GM21529 (cell line): ENCODE data around the gene MAPK10.
"Not testable (repeated sequence)": the region's sequence is repeated elsewhere in the genome, so short reads cannot be mapped to it uniquely, and the experiment has no call there.

Source experiments
- ATAC-seq: cut with Tn5 transposase; IDR thresholded peaks from one replicate; pipeline ENCODE4 v1.9.1; 2021; ENCODE audit not compliant: unreplicated experiment

MAPK10 gene

DNA sequence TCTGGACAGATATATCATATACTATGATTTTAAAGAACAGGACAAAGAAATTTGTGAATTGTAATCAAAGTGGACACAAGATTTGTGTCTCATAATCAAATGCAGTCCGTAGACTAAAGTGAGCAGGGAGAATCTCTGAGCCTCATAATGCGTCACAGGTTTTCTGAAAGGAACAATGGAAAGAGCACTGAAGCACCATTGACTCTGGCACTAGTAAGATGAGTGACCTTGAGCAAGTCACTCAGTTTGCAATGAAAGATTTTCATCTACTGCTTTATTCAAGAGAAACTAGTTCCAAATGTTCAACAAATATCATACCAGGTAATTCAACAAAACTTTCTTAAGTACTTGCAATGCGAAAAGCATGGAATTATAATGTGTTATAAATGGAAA, 315.3 kb downstream of the MAPK10 start:
- no peak for ATAC-seq

DNA sequence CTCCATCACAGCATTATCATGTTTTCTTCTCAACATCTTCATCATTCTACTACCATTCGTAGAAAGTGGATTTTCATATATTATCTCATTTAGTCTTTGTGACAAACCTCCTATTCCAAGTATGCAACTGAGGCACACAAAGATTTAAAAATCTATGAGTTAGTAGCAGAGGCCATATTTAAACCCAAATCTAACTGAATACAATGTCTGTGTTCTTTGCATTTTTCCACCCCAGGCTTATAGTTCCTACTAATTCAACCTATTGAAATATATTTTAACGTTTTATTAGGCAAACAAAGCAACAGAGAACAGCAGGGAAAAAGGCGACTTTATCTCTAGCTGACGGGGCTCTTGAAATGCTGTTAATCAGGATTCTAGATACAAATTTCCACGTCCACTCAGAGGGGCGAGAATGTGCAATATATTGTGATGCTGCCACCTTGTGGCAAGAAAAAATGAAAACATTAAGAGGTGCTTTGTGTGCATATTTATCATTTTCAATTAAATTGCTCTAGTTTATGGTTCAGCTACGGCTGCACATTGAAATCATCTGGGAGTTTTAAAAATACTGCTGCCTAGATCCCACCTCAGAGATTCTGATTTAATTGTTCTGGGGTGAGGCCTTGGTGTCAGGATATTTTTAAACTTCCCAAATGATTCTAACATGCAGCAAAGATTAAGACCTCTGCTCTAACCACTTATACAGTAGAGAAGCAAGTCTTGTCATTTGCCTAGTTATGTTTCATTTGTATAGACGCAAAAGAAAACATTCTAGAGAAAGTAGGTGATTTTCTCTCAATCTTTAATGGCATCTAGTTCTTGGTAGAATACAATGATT, 315.9 kb downstream of the MAPK10 start:
- ATAC-seq = peak; percentile 67

DNA sequence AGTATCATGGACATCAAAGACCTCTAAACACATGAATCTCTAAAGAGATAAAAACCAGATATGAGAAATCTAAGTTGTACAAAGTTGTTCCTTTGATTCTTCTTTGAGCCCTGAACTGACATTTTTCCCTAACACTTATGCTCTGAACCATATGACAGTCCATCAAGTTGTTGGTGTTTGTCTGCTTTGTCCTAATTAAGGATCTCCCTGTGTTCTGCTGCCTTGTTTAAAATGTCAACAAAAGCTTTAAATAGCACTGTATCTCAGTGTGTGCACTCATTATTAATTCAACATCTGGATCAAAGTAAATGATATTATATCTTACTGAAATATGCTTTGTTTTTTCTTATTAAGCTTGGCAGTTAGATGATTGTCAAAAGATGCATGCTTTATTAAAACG, 321.8 kb downstream of the MAPK10 start:
- no peak for ATAC-seq

DNA sequence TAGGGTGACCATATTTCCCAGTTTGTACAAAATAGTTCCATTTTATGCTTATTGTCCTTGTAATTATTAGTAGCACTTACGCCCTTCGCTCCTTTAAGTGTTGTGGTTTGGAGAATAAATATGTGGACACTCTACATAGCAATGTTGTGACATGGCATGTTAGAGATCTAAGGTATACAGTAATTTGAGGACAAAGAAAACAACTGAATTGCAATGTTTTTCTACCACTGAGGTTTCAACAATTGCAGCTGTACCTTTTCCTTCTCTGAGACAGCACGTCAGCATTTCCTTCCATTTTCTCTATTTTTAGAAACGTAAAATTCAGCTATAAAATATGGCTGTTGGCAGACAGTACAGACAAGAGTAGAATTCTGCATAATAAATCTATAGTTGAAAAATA, 323.1 kb downstream of the MAPK10 start:
- ATAC-seq = no peak

DNA sequence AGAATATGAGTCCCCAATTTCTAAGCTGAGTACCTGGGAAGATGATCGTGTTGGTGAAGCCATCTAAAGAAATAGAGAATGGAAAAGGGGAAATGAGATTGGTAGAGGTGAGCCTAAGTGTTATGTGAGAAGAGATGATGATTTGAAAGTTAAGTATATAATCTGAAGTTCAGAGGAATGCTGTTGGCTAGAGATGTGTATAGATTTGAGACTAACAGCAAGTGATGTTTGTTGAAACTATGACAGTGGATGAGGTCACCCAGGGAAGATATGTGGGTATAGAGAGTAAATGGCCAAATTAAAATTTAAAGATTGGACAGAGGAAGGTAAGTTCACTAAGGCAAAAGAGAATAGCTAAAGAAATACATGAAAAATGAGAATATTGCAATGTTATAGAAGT, 324.2 kb downstream of the MAPK10 start:
- ATAC-seq = no peak

DNA sequence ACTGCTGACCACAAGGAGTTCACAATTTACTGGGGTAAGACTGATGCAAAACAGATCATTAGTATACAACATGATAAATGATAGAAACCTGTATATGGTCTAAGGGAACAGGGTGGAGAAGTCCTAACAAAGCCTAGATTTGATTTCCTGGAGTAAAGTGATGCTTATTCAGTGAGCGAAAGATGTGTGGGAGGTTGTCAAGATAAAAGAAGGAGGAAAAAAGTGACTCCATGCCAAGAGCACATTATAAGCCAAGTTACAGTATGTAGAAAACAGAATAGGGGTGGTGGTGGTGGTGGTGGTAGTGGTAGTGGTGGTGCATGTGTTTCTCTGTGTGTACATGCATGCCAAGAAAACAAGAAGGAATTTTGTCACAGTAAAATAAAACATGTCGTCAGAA, 325.2 kb downstream of the MAPK10 start:
- ATAC-seq = no peak

DNA sequence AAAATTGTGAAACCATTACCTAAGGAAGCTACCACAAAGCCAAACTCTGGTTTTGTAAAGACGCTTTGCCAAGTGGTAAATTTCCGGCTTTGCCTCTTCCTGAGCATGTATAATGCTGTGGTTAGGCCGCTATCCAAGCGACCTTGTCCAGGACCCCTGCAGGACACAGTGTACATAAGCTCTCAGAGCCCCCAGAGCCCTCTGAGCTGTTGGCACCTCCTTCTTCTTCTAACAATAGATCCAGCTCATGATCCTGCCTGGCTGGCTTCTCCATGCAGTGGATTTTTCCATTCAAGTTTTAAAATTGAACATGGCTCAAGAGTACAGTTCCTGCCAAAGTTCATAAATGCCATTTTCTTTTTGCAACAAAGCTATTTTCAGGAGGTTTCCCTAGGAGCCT, 326.7 kb downstream of the MAPK10 start:
- no peak for ATAC-seq

DNA sequence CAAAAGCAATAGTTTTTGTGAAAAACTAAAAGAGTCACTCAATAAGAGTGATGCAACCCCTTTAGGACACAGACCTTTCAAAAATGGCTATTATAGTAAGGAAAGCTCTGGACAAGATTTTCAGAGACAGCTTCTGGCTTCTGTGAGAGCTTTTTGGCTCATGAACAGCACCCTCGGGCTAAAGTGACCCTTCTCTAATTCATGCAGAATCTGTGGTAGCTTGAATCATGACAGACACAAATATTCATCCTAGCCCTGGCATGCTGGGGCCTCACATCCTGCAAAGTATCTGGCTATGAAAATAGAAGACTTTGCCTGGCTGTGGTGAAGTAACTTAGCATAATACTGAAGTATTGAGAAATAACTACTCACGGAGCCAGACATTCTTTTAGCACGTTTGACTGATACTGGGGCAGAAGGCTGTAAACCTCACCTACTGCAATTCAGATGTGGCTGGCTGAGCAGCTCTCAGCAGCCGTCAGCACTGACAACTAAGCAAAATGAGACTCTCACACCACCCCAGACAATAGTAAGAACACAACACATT, 327.3 kb downstream of the MAPK10 start:
- no peak for ATAC-seq

DNA sequence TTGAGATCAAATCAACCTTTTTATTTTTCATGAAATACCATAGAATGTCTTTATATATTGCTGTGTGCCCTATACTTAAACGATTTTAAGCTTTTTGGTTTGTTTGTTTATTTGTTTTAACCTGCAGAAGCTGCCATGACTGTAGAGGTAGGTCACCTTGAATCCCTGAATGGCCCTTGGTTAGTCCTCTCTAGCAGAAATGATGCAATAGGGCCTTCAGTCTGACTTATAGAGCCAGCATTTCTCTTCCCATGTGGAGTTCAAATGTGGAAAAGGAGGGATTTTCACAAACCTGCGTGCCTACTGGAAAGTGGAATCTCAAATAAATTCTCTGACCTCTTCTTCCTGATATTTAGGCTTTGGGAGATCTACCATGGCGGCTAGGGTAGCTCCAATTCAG, 327.9 kb downstream of the MAPK10 start:
- no peak for ATAC-seq

DNA sequence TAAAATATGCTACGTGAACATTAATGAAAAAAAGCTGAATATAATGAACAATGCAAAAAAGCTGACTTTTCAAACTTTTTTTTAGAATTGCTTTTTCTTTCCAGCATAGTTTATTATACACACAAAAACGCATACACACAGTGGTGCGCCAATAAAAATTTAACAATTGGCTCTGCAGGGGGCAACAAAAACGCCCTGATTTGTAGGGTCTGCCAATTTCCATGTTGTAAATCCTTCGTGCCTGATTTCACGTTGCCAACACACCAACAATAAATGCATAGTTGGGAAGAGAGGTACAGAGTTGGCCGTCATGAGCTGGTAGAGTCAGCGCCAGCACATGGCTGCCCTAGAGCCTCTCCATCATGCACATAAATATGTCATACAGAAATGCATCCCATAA, 333.1 kb downstream of the MAPK10 start:
- ATAC-seq = no peak

DNA sequence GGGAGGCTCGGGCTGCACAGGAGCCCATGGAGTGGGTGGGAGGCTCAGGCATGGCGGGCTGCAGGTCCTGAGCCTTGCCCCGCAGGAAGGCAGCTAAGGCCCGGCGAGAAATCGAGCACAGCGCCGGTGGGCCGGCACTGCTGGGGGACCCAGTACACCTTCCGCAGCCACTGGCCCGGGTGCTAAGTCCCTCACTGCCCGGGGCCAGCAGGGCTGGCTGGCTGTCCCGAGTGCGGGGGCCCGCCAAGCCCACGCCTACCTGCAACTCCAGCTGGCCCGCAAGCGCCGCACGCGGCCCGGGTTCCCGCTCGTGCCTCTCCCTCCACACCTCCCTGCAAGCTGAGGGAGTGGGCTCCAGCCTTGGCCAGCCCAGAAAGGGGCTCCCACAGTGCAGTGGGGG, 338.2 kb downstream of the MAPK10 start:
- not testable (repeated sequence) for ATAC-seq

DNA sequence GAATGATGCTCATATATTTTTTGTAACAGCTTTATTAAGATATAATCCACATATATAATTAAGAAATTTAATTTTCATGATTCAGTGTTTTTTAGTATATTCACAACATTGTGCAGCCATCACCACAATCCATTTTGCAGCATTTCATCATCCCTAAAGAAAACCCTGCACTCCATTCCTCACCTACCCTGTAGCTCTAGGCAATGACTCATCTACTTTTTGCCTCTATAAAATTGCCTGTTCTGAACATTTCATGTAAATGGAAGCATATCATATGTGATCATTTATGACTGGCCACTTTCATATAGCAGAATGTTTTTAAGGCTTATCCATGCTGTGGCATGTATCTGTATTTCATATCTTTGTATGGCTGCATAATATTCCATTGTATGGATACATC, 339.9 kb downstream of the MAPK10 start:
- no peak for ATAC-seq

DNA sequence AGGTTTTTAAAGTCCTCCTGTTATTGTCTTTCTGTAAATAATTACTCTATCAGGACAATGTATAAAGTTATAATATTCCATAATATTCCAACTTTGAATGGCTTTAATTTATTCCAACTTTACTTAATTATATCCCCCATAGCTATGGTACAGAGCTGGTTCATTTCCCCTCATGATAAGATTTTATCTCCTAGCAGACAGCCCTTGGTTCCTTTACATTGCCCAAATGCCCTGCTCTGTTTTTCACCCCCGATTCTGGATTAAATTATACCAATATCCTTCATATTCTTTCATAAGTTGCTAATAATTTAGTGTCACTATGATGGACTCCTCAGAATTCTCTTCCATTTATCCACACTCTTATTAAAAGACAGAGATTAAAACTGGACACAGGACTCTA, 340.5 kb downstream of the MAPK10 start:
- ATAC-seq = no peak

DNA sequence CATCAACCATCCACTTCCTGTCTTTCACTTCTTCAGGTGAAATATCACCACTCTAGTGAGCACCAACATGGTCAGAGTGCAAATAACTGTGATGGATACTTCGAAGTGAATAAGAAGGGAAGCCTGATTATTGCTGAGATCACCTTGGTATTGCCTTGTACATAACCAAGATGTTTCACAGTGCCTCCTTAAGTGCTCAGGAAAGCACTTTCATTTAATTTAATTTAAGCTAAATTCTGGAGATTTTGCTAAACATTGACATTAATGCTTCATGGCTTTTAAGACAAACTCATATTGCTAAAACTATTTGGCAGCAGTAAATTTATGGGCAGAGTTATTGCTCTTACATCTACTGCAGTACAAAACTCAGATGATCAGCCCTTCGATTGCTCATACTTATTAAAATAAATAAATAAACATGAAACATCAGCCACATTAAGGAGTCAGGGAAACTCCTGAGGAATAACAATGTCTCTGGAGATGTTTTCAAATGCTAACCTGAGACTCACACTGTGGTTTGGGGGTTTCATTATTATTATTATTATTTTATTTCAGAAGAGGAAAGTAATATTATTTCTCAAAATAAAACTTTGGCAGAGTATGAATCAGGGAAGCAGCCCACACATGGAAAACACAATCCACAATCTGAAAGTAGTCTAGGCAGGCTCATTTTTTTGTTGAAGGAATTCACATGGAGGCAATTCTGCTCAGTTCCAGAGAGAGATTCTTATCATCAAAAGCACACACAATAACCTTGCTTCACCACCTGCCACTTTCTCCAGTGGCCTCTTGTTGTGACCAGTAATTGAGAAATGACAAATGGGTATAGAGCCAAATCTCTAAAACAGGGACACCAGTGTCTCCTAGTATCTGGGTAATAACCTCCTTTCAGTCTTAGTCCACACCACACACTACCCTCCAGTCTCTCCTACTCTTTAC, 344.2 kb downstream of the MAPK10 start:
- ATAC-seq = no peak

DNA sequence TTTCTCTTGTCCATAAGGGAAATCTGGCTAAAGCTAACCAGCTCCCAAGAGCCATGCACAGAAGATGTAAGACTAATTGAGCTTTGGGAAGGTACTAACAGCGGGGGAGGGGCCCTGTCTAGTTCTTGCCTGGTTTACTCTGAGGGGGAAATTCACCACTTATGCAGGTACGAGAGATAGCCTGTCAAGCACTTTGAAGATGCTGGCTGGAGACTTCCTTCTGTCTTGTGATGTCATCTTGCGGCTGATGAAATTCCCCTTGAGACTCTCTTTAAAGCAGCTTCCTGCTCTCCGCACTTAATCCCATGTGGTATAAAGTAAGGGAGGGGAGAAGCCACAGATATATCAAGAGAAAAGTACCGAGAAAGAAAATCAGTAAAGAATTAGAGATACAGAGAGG, 345.3 kb downstream of the MAPK10 start:
- ATAC-seq = peak; percentile 91

DNA sequence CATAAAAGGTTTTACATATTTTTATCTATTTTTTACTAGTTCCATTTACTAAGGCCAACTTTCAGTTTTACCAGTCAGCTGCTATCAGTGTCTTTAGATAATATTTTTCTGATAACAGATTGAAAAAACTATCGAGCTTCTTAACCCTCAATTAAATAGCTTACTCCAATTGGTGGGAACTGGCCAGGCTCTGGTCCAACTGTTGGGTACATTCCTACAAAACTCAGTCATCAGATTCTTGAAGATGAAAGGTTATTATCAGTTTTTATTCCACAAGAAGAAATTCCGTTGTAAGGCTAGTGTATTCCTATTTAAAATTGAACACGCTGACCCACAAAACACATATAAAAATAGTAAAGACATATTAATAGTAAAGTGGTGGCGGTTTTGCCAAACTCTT, 346.2 kb downstream of the MAPK10 start:
- no peak for ATAC-seq

DNA sequence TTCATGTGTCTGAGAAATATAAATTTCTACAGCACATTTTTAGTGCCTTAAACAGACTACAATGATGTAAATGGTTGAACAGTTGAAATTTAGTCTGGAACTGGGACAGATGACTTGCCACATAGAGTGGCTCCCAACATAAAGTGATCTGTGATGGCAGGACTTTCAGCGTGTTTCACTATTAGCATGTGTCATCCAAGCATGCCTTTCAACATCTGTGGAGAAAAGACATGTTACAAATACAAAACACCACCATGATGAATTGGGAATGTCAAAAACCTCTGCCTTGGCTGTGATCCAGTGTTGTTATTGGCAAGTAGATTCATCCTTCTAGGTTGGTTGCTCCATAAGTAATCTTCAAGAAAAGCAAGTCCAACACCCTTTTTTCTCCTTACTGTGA, 348.7 kb downstream of the MAPK10 start:
- ATAC-seq = no peak

DNA sequence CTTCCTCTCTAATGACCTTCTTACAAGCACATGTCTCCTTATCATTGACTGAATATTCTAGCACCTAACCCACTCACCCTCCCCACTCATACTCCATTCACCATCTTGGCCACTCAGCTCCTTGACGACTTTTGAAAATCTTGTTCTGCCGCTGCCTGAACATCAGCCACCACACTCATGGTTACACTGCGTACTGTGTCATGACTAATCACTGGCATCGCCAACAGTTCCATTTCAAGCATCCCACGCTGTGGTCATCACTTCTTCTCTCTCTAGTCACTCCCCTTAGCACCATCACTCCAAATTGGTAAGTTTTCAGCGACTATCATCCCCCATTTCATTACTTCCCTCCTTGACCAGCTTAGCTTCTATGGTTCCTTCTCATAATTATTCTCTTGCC, 352.8 kb downstream of the MAPK10 start:
- ATAC-seq = no peak

DNA sequence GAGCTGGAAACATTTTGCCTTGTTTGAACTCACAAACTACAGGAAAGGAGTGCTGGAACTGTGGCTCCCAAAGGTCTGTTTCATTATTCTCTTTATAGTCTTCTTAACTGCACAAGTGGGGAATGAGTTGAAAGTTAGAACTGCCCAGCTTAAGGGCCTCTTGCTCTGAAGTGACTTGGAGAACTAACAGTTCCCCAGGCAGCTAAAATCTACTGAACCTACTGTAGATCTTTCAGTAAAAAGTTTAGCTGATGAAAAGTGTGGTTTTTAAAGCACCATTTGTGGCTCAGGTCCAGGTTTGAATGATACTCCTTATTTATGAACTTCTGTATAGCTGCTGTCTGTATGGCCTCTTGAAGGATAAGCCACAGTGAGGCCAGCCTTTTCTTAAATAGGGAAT, 353.8 kb downstream of the MAPK10 start:
- ATAC-seq = no peak

DNA sequence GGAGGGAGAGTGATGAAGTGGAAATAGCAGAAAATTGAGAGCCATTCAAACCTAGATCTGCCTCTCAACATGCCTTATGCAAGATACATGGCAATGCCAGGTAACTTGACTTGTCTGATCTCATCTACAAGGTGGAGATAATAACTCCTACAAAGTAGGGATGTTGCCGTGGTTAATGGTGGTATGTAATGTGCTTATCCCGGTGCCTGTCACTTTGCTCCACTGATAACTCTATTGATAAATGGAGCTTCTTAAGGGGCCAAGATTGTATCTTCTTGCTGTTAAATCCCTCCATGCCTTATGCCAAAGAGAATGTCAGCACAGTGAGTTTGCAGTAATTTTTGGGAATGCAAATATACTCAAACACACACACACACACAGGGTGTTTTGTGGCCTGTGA, 355.8 kb downstream of the MAPK10 start:
- no peak for ATAC-seq

DNA sequence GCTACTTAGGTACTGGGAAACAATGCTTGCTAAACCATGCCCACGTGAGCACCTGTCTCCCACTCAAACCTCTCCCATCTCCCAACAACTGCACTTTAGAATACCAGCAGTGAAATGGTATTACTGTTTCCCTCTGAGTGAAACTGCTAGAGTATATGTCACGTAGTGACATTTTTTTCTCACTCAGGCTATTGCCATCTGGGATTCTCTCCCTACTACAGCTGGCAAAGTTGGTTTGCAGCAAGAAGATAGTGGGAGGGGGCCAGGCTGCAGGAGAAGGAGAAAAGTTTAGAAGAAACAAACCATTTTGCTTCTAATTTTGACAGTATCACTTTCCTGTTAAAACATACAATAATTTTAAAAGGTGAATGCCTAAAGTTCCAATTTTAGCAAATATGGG, 358.3 kb downstream of the MAPK10 start:
- no peak for ATAC-seq

DNA sequence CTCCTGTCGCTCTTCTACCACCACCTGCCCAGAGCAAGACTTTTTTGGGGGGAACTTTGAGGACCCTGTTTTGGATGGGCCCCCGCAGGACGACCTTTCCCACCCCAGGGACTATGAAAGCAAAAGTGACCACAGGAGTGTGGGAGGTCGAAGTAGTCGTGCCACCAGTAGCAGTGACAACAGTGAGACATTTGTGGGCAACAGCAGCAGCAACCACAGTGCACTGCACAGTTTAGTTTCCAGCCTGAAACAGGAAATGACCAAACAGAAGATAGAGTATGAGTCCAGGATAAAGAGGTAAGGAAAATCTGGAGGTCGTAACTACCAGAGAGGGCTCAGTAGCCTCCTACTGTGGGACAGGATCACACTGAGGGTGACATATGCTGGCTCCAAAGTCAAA, 364.5 kb downstream of the MAPK10 start:
- ATAC-seq = no peak
